GM21619 (cell line): Measurements from ENCODE around the gene MAN1A1.
A peak's percentile ranks its signal among the peaks of the same experiment; 100 is the strongest.
"Not testable (repeated sequence)": the region's sequence is repeated elsewhere in the genome, so short reads cannot be mapped to it uniquely, and the experiment has no call there.

Experiments
- ATAC-seq: cut with Tn5 transposase; IDR thresholded peaks from one replicate; pipeline ENCODE4 v1.9.1; 2021; ENCODE audit not compliant: unreplicated experiment

MAN1A1 gene

DNA sequence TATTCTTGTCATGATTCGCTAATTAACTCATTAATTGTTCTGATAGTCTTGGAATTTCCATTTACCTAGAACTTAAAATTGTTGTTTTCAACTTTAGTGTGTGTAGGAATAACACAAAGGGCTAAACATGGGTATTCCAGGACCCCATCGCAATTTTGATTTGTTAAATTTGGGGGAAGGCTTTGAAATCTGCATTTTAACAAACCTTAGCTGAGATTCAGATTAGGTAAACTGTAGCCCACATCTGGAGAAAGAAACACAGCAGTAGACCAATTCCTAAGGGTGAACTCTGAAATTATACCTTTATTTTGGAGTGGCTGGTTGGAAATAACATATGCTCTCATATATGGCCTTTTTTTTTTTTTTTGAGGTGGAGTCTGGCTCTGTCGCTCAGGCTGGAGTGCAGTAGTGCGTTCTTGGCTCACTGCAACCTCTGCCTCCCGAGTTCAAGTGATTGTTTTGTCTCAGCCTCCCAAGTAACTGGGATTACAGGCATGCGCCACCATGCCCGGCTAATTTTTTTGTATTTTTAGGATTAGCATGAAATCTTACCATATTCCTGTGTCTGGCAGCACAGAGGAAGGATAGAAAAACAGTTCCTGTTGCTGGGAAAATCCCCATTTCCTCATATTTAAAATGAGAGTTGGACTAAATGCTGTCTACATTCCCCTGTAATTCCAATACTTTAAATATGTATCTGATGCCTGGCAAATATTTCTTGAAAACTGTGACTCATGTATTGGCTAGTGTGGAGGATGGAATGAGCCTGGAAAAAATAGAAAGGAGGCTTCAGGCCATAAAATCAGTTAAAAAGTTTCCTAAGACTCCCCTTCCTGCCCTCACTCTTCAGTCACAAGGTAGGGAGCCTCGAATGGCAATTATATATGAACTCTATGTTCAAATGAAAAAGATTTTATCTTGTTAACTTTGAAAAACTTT is 174.4 kb downstream of the MAN1A1 start:
- ATAC-seq: no peak

DNA sequence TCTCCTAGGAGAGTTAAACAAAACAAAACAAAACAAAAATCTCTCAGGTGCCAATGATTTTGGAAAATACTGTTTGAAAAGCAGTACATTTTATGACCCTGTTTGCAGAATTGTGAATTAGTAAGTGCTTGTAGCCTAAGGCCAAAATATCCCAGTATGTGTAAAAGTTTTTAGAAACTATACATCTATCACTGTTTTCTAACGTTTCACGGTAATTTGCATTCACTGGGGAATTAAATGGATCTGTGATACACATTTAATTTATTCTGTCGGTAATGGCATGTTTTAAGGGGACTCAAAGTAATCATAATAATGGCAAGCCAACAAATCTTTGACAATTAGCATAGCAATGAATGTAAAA is 175.5 kb downstream of the MAN1A1 start:
- no peak for ATAC-seq

GRCh38 chr6:119173249-119174084 is 176.1 kb downstream of the MAN1A1 start:
- no peak for ATAC-seq

DNA sequence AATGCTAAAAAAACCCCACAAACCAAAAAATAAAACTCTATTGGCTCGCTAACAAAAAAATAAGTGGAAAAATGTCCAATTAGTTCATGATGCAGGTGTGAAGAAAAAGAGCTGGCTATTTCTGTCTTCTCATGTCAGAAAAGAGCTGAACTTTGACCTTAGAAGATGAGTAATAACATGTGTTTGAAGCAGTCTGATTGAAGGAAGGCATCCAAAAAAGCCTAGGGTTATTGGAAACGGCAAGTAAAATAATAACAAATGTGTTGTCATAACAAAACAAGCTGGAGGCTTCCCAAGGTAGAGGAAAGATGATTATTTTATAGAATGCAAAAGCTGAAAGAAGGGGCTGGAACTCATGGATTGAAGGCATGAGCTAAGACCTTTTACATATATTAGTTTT is 176.7 kb downstream of the MAN1A1 start:
- no peak for ATAC-seq

- ATAC-seq: no peak
Observed at GRCh38 chr6:119171864-119172588, 177.5 kb downstream of the MAN1A1 start.

- no peak for ATAC-seq
Observed at GRCh38 chr6:119171088-119171841, 178.3 kb downstream of the MAN1A1 start.

DNA sequence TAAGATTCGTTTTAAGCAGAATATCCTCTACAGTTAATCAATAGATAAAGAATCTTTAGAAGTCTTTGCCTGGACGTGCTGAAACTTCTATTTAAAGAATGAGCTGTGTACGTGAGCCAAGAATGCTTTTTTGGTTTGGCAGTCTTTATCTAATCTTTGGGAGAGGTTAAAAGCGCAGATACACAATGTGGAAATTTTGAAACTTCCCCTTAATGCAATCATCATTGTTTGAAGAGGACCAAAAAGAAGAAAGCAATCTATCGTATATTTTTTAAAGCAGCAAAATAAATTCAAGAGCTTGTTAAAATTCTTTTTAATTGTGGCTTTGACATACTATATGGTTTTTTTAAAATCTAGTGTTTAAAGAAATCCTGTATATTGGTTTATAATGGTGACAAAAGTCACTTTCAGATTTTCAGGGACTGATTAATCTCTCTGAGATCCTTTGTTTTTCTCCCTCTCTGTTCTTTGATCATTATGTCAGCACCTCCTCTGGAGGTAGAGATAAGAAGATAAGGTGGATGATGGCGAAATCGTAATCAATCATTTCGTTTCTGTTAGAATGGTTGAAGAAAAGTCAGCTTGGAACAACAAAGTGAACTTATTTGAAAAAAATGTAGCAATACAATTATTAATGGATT is 179.0 kb downstream of the MAN1A1 start:
- ATAC-seq: no peak

- no peak for ATAC-seq
Observed at GRCh38 chr6:119170103-119170446, 179.5 kb downstream of the MAN1A1 start.

GRCh38 chr6:119169355-119169754 is 180.2 kb downstream of the MAN1A1 start:
- not testable (repeated sequence) for ATAC-seq

DNA sequence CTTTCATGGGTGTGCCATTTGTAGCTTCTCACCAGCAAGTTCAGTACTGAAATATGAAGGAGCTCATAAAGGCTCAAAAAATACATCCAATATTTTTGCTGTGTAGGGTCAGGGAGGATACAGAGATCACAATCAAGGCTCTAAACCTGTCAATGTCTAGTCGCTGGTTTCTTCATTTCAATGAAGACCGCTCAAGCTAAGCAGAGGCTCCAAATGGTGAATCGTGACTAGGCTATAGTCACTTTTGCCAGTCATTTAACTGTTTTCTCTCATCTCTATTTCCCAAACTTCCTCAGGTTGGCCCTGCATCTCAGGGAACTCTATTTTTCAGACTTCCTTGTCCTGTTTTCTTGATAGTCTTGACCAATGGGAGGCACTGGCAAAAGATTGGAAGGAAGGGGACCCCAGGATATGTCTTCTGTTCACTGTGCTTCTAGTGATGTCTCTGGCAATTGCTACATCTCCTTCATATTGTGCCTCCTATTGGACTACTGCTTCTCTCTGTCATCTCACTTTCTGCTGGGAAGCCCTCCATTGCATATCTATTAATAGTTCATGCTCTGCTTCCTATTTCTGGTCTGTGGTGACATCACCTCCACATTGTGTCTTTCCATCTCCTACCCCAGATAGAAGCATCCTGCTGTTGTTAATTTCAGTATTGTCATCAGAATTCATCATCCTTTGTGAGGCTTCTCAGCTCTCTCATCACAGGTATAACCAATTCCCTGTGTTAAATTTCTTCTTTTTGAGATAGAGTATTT is 183.4 kb downstream of the MAN1A1 start:
- ATAC-seq: no peak

GRCh38 chr6:119163006-119163405 is 186.6 kb downstream of the MAN1A1 start:
- ATAC-seq: no peak

GRCh38 chr6:119162134-119162775 is 187.3 kb downstream of the MAN1A1 start:
- ATAC-seq: peak; percentile 77

DNA sequence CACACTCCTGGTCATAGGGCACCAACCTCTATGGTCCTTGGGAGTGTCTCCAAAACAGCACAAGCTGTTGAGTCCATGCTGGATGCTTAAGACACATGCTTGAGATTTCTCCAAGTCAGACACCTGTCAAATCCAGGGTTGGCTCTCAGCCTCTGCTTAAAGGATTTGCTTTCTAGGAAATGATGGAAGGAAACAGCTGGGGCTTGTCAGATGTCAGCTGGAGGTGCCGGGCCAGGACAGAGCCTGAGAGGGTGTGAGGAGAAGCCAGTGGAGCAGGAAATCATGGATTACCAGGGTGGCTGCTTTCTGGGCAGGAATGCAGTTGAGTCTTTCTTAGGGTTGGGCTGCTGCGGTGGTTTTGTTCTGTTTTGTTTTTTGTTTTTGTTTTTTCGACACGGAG is 188.1 kb downstream of the MAN1A1 start:
- no peak for ATAC-seq

DNA sequence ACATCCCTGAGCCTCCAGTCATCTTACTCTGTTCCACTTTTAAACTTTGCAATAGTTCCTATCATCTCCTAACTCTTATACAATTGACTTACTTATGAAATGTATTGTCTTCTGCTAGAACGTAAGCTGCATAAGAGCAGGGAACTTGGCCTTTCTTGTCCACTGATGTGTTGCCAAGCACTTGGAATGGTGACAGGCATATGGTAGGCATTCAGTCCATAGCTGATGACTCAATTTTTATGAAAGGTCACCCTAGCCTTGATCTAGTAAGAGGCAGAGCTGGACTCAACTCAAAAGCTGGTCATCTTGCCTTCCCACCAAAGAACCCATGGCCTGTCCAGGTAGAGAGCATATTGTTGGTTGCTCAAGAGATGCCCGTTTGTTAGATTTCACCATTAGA is 188.7 kb downstream of the MAN1A1 start:
- no peak for ATAC-seq

DNA sequence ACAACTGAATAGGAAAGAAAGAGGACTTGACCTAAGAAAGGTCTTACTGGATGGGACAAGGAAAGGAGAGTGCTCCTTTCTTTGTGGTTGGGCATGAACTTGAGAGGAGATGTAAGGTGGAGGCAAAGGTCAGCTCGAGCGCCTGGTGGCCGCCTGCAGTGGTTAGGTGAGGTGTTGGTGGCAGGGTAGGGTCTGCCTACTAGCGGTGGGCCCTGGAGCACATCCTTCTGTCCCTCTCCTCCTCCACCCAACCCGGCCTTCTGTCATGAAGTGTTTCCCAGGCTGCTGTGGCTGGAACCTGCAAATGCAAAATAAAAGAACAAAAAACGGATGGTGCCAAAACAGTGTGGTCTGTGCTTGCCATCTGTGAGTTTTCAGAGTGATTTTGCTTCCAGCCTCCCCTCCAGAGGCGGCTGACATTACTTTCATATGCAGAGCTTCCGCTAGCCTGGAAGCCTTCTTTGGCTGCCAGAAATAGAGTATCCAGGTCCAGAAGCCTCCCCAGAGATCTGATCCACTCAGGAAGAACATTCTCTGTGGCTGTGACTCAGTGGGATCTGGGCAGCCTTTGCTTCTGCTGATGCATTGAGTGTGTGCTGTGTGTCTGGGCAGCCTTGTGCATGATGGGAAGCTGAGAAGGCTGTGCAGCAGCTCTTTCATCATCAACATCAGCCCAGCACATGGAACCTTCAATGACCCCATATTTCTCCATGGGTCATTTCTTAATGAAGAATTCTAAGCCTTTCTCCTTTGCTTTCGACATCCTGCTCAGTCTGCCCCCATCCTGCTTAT is 191.3 kb downstream of the MAN1A1 start:
- ATAC-seq: no peak

DNA sequence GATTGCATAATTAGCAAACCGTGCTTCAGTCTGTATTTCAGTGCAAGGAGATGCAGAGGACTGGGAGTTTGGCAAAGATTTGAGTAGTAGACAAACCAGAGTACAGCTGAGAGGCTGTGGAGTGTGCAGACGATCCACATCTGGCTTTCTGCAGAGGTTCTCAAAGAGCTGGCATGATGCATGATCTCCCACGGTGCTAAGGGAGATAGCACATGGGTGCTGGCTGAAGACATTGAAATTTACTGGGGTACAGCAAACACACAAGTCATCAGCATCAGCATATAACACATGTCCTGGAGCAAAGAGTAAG is 192.1 kb downstream of the MAN1A1 start:
- no peak for ATAC-seq

DNA sequence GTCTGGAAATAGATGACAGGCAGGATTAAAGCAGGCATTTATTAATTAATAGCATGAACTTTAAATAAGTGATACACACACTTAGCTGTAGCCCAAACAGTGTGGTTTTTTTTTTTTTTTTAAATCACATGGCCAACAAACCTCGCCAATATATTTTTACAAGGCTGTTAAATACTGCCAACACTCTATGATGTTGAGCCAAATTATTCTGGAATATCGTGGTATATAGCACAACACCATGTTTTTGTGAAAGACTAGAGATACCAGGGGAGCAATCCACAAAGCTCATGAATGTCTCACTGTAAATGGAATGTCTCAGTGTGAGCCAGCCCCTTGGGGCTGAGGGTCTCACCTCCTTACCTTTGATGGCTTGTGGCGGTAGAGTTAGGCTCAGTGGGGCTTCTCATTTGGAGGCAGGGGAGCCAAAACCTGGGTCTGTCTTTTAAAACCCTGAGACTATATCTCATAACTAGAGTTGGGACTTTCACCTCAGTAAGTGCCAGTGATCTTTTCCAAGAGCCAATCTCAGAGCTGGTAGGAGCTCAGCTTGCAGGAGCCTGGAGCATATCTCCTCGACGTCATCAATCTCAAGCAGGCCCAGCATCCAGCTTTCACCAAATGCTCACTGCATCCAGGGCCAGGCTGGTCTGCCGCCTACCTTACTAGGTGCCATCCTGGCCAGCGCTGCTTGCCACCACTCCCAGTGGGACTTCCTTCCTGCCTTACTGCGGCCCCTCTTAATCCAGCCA is 192.6 kb downstream of the MAN1A1 start:
- ATAC-seq: no peak

- not testable (repeated sequence) for ATAC-seq
Observed at GRCh38 chr6:119156082-119156481, 193.5 kb downstream of the MAN1A1 start.
